CD8-positive, alpha-beta memory T cell (primary cell): ENCODE measurements around the gene SORCS2. TPM values are rescaled to one million over a fixed set of nuclear protein-coding genes. Genes with fewer than 3 reads are reported as not detected.

Experiments
- CTCF ChIA-PET: fragments of 350-600 bp; sonication (Branson Sonifier 250); formaldehyde crosslinking; loops from one replicate; lab custom pipeline; 2021; ENCODE audit warnings: antibody characterized with exemption; lab: Charles Lee
- POLR2A ChIA-PET: fragments of 350-600 bp; sonication (Branson Sonifier 250); formaldehyde crosslinking; loops from one replicate; lab custom pipeline; 2021; ENCODE audit warnings: antibody characterized with exemption; lab: Charles Lee
- DNase-seq, 5 donors: peaks; one replicate each; pipeline versions ENCODE4 v3.0.0 to v3.0.0-alpha.2; 2020 to 2022; ENCODE audit warnings: mixed read lengths in 1 of 5
- H3K27ac ChIP-seq: one replicate; pipeline ENCODE4 v1.7.0; 2013; ENCODE audit warnings: low read depth, mild to moderate bottlenecking, low read length, moderate library complexity
- H3K27me3 ChIP-seq: 2 replicates; pipeline ENCODE4 v1.7.0; 2013; ENCODE audit warnings: low read length, mild to moderate bottlenecking; ENCODE audit not compliant: insufficient read depth, poor library complexity, severe bottlenecking
- H3K36me3 ChIP-seq: 2 replicates; pipeline ENCODE4 v1.7.0; 2013; ENCODE audit warnings: mild to moderate bottlenecking, low read length, moderate library complexity; ENCODE audit not compliant: insufficient read depth
- H3K4me1 ChIP-seq: 2 replicates; pipeline ENCODE4 v1.7.0; 2013; ENCODE audit warnings: mild to moderate bottlenecking, low read length, moderate library complexity; ENCODE audit not compliant: insufficient read depth
- H3K4me3 ChIP-seq: 2 replicates; pipeline ENCODE4 v1.7.0; 2013; ENCODE audit warnings: mild to moderate bottlenecking, low read length
- H3K9me3 ChIP-seq: 2 replicates; pipeline ENCODE4 v1.7.0; 2013; ENCODE audit warnings: mild to moderate bottlenecking, low read length
- H3K27ac Mint-ChIP-seq, 8 donors: one replicate each; pipeline ENCODE4 v1.8.0; 2020 to 2021; ENCODE audit warnings: mixed read lengths in 8 of 8, mild to moderate bottlenecking in 6 of 8, inconsistent platforms in 3 of 8, moderate library complexity in 3 of 8
- H3K27me3 Mint-ChIP-seq, 2 donors: one replicate each; pipeline ENCODE4 v1.8.0; 2020 to 2021; ENCODE audit warnings: mixed read lengths in 2 of 2, mild to moderate bottlenecking in 1 of 2, moderate library complexity in 1 of 2
- H3K36me3 Mint-ChIP-seq, 3 donors: one replicate each; pipeline ENCODE4 v1.8.0; 2020 to 2021; ENCODE audit warnings: mixed read lengths in 3 of 3, inconsistent platforms in 1 of 3, mild to moderate bottlenecking in 1 of 3
- H3K4me1 Mint-ChIP-seq, 3 donors: one replicate each; pipeline ENCODE4 v1.8.0; 2020 to 2021; ENCODE audit warnings: mixed read lengths in 3 of 3, inconsistent platforms in 1 of 3, mild to moderate bottlenecking in 1 of 3
- H3K4me3 Mint-ChIP-seq, 7 donors: one replicate each; pipeline ENCODE4 v1.8.0; 2020 to 2021; ENCODE audit warnings: mixed read lengths in 7 of 7, mild to moderate bottlenecking in 6 of 7, moderate library complexity in 4 of 7, inconsistent platforms in 2 of 7
- H3K9me3 Mint-ChIP-seq, 5 donors: one replicate each; pipeline ENCODE4 v1.8.0; 2020 to 2022; ENCODE audit warnings: mixed read lengths in 5 of 5, mild to moderate bottlenecking in 3 of 5, moderate library complexity in 2 of 5, inconsistent platforms in 1 of 5
- polyA plus RNA-seq: library from polyadenylated mRNA; unstranded; fragments of 300-500 nt; fragmentation: Illumina TruSeq; gene quantifications from one replicate; pipeline ENCODE4 v1.2.3, GENCODE V29; 2021
- total RNA-seq, 2 experiments: library from RNA; stranded (reverse); gene quantifications; one replicate each; pipeline ENCODE4 v1.2.3, GENCODE V29; 2021

SORCS2 gene
- total and polyA plus RNA-seq, 3 experiments from 2014 or later, result not detected

DNA sequence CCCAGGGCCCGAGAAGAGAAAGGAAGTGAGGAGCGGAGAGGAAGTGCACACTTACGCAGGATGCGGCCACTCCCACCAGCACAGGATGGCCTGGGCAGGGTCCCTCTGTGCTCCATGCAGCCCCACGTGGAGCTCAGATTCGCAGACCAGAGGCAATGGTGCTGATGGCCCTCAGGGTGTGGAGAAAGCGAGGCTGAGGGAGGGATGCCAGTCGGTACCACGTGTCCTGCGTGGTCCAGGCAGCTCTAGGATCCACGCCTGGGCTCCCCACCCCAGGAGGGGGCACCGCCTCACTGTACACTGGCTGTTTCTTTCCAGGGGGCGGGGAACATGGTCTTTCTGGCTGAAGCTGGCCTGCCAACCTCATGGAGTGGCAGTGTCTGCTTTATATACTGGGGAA, 505.5 kb downstream of the SORCS2 start:
- CTCF ChIA-PET, result no interaction called here
- H3K4me3 ChIP-seq, result no peak overlapping the region
- DNase-seq, result no peak
- Mint-ChIP-seq H3K4me1 (peaks cover 0 to 2% (median 0%) of the 10 kb centered on the region in 3 donors), H3K27me3 (peaks cover 4 to 25% of the 10 kb centered on the region in 2 donors), H3K27ac (no peak overlapping the region), H3K9me3 (no peaks in the 10 kb centered on the region), H3K4me3 (no peak overlapping the region), H3K36me3 (no peaks in the 10 kb centered on the region)
- no peaks in the 10 kb centered on the region for H3K27me3 ChIP-seq
- no peaks in the 10 kb centered on the region for H3K4me1 ChIP-seq
- H3K27ac ChIP-seq, result no peak overlapping the region
- H3K36me3 ChIP-seq, result no peaks in the 10 kb centered on the region
- POLR2A ChIA-PET, result no interaction called here
- no peaks in the 10 kb centered on the region for H3K9me3 ChIP-seq

GRCh38 chr4:7698584-7698983, 506.2 kb downstream of the SORCS2 start:
- no peak overlapping the region for H3K27ac Mint-ChIP-seq
- no peak for DNase-seq
- Histone ChIP-seq H3K27me3 (no peaks in the 10 kb centered on the region), H3K4me3 (no peak overlapping the region), H3K27ac (no peak overlapping the region), H3K36me3 (no peaks in the 10 kb centered on the region), H3K9me3 (no peaks in the 10 kb centered on the region), H3K4me1 (no peaks in the 10 kb centered on the region)
- POLR2A ChIA-PET, result no interaction called here
- H3K27me3 Mint-ChIP-seq, result peaks cover 4 to 32% of the 10 kb centered on the region in 2 donors
- no peaks in the 10 kb centered on the region for H3K9me3 Mint-ChIP-seq
- CTCF ChIA-PET, result no interaction called here
- no peak overlapping the region for H3K4me3 Mint-ChIP-seq
- no peaks in the 10 kb centered on the region for H3K36me3 Mint-ChIP-seq
- H3K4me1 Mint-ChIP-seq, result peaks cover 0 to 2% (median 0%) of the 10 kb centered on the region in 3 donors

DNA sequence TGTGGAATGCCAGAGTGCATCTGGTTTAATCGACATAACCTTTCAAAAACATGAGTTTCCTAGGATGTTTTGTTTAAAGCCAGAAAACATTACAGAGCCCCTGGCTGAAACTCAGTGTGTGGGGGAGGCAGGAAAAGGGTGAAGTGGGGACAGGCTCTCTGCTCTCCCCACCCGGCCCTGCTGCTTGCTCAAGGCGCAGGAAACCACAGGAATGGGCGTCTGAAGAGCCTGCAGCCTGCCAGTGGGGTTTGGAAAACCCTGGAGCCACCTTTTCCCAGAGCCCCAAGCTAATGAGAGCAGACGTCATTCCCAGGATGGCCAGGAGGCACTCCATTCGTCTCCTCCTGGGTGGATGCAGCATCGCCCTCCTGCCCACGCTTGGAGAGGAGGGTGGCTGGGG, 506.7 kb downstream of the SORCS2 start:
- ChIA-PET POLR2A (no interaction called here), CTCF (no interaction called here)
- no peak overlapping the region for H3K4me3 Mint-ChIP-seq
- no peaks in the 10 kb centered on the region for H3K9me3 Mint-ChIP-seq
- Histone ChIP-seq H3K4me3 (no peak overlapping the region), H3K27ac (no peak overlapping the region), H3K36me3 (no peaks in the 10 kb centered on the region), H3K4me1 (no peaks in the 10 kb centered on the region), H3K9me3 (no peaks in the 10 kb centered on the region), H3K27me3 (no peaks in the 10 kb centered on the region)
- DNase-seq, result no peak
- peaks cover 4 to 32% of the 10 kb centered on the region in 2 donors for H3K27me3 Mint-ChIP-seq
- H3K36me3 Mint-ChIP-seq, result no peaks in the 10 kb centered on the region
- H3K4me1 Mint-ChIP-seq, result peaks cover 0 to 2% (median 0%) of the 10 kb centered on the region in 3 donors
- no peak overlapping the region for H3K27ac Mint-ChIP-seq

DNA sequence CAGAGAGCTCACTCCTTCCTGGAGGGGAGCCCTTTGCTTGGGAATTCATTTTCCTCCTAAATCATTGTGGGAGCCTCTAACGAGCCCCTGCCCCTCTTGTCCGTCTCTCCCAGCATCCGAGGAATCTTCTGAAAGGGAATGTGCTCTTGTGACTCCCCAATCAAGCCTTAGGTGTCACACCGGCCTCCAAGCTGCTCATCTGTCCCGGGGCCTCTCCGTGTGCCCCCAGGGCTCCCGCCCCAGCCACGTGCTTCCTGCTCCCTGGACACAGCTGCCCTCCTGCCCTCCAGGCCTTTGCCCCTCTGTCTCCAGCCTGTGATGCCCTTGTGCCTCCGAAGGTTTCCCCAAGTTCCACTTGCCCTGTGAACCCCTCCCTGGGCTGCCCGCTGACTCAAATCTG, 507.5 kb downstream of the SORCS2 start:
- no peak overlapping the region for H3K4me3 Mint-ChIP-seq
- H3K27ac Mint-ChIP-seq, result no peak overlapping the region
- H3K4me1 Mint-ChIP-seq, result peaks cover 0 to 2% (median 0%) of the 10 kb centered on the region in 3 donors
- POLR2A ChIA-PET, result no interaction called here
- no peak overlapping the region for H3K27ac ChIP-seq
- no peaks in the 10 kb centered on the region for H3K36me3 Mint-ChIP-seq
- peaks cover 4 to 32% of the 10 kb centered on the region in 2 donors for H3K27me3 Mint-ChIP-seq
- no peak for DNase-seq
- CTCF ChIA-PET, result no interaction called here
- H3K36me3 ChIP-seq, result no peaks in the 10 kb centered on the region
- no peaks in the 10 kb centered on the region for H3K9me3 ChIP-seq
- H3K4me3 ChIP-seq, result no peak overlapping the region
- no peaks in the 10 kb centered on the region for H3K27me3 ChIP-seq
- H3K9me3 Mint-ChIP-seq, result no peaks in the 10 kb centered on the region
- no peaks in the 10 kb centered on the region for H3K4me1 ChIP-seq

- Histone ChIP-seq H3K4me1 (no peaks in the 10 kb centered on the region), H3K36me3 (no peaks in the 10 kb centered on the region), H3K27me3 (no peaks in the 10 kb centered on the region), H3K4me3 (no peak overlapping the region), H3K9me3 (no peaks in the 10 kb centered on the region), H3K27ac (no peak overlapping the region)
- POLR2A ChIA-PET, result no interaction called here
- peaks cover 0 to 2% (median 0%) of the 10 kb centered on the region in 3 donors for H3K4me1 Mint-ChIP-seq
- peak overlapping the region in 1 of 8 donors; percentile 77 for H3K27ac Mint-ChIP-seq
- CTCF ChIA-PET, result no interaction called here
- no peak for DNase-seq
- H3K9me3 Mint-ChIP-seq, result no peaks in the 10 kb centered on the region
- no peak overlapping the region for H3K4me3 Mint-ChIP-seq
- peaks cover 4 to 32% of the 10 kb centered on the region in 2 donors for H3K27me3 Mint-ChIP-seq
- no peaks in the 10 kb centered on the region for H3K36me3 Mint-ChIP-seq
These were observed 508.3 kb downstream of the SORCS2 start for GRCh38 chr4:7700665-7701064.

- H3K4me3 Mint-ChIP-seq, result no peak overlapping the region
- Histone ChIP-seq H3K27me3 (no peaks in the 10 kb centered on the region), H3K9me3 (no peaks in the 10 kb centered on the region), H3K36me3 (no peaks in the 10 kb centered on the region), H3K27ac (no peak overlapping the region), H3K4me1 (no peaks in the 10 kb centered on the region), H3K4me3 (no peak overlapping the region)
- peaks cover 0 to 2% (median 0%) of the 10 kb centered on the region in 3 donors for H3K4me1 Mint-ChIP-seq
- H3K9me3 Mint-ChIP-seq, result no peaks in the 10 kb centered on the region
- no peak overlapping the region for H3K27ac Mint-ChIP-seq
- ChIA-PET POLR2A (no interaction called here), CTCF (no interaction called here)
- no peaks in the 10 kb centered on the region for H3K36me3 Mint-ChIP-seq
- DNase-seq, result no peak
- peaks cover 4 to 32% of the 10 kb centered on the region in 2 donors for H3K27me3 Mint-ChIP-seq
These were observed 509.7 kb downstream of the SORCS2 start for GRCh38 chr4:7701866-7702649.

DNA sequence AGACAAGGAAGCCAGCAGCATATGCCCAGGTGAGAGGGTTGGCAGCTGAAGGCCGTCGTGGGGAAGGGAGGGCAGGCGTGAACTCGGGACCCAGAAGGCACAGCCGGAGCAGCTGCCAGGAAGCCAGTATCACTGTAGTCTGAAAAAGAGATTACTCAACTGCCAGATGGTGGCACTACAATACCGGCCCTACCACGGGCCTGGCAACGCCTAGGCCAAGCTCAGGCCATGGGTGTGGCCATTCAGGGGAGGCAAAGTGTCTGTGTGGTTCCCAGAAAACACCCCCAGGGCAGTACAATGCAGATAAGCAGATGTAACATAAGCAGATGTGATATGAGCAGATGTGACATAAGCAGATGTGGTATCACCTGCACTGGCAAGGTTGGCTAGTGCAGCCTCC, 511.4 kb downstream of the SORCS2 start:
- Mint-ChIP-seq H3K4me3 (no peak overlapping the region), H3K4me1 (no peaks in the 10 kb centered on the region), H3K9me3 (no peaks in the 10 kb centered on the region), H3K27ac (peak overlapping the region in 2 of 8 donors; percentile 43 to 70), H3K27me3 (peaks cover 1 to 22% of the 10 kb centered on the region in 2 donors), H3K36me3 (no peaks in the 10 kb centered on the region)
- DNase-seq, result no peak
- Histone ChIP-seq H3K36me3 (no peaks in the 10 kb centered on the region), H3K4me3 (no peak overlapping the region), H3K27ac (no peak overlapping the region), H3K27me3 (no peaks in the 10 kb centered on the region), H3K4me1 (no peaks in the 10 kb centered on the region), H3K9me3 (no peaks in the 10 kb centered on the region)
- POLR2A ChIA-PET, result no interaction called here
- CTCF ChIA-PET, result no interaction called here

DNA sequence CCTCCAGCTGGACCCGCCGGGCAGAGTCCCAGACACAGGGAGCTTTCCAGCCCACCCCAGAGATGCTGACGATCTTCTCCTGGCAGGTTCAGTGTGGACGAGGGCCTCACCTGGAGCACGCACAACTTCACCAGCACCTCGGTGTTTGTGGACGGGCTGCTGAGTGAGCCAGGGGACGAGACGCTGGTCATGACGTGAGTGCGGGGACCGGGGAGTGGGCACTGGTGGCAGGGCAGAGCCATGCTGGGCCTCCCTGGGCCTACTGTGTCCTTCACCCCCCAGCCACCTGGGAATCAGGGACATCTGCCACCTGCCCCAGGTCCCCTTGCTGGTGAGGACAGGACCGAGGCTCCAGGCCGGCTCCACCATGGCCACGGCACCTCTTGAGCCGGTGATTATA, 511.8 kb downstream of the SORCS2 start:
- no peak overlapping the region for H3K4me3 ChIP-seq
- no peaks in the 10 kb centered on the region for H3K9me3 ChIP-seq
- DNase-seq, result no peak
- H3K36me3 ChIP-seq, result no peaks in the 10 kb centered on the region
- Mint-ChIP-seq H3K36me3 (no peaks in the 10 kb centered on the region), H3K27me3 (peaks cover 1 to 19% of the 10 kb centered on the region in 2 donors), H3K27ac (no peak overlapping the region), H3K4me3 (no peak overlapping the region), H3K4me1 (no peaks in the 10 kb centered on the region), H3K9me3 (no peaks in the 10 kb centered on the region)
- CTCF ChIA-PET, result no interaction called here
- H3K27me3 ChIP-seq, result no peaks in the 10 kb centered on the region
- H3K27ac ChIP-seq, result no peak overlapping the region
- POLR2A ChIA-PET, result no interaction called here
- no peaks in the 10 kb centered on the region for H3K4me1 ChIP-seq
